GM21723 (cell line): ENCODE results near the gene SETBP1.

Experiments
- ATAC-seq: cut with Tn5 transposase; IDR thresholded peaks from one replicate; pipeline ENCODE4 v1.9.1; 2021; ENCODE audit warnings: mild to moderate bottlenecking, moderate library complexity; ENCODE audit not compliant: unreplicated experiment

SETBP1 gene

GRCh38 chr18:44837482-44838180 lies 156.9 kb downstream of the SETBP1 start:
- no peak for ATAC-seq

GRCh38 chr18:44838971-44839666 lies 158.4 kb downstream of the SETBP1 start:
- ATAC-seq: peak; percentile 99

- no peak for ATAC-seq
Measured at GRCh38 chr18:44840058-44840790, 159.5 kb downstream of the SETBP1 start.

- ATAC-seq: no peak
Measured at GRCh38 chr18:44841221-44841620, 160.5 kb downstream of the SETBP1 start.

GRCh38 chr18:44841752-44842587 lies 161.3 kb downstream of the SETBP1 start:
- no peak for ATAC-seq

GRCh38 chr18:44842588-44843412 lies 162.1 kb downstream of the SETBP1 start:
- no peak for ATAC-seq

GRCh38 chr18:44844486-44844885 lies 163.8 kb downstream of the SETBP1 start:
- no peak for ATAC-seq

GRCh38 chr18:44846450-44846849 lies 165.8 kb downstream of the SETBP1 start:
- no peak for ATAC-seq

GRCh38 chr18:44848644-44849335 lies 168.1 kb downstream of the SETBP1 start:
- no peak for ATAC-seq

- ATAC-seq: no peak
Measured at GRCh38 chr18:44849361-44849760, 168.7 kb downstream of the SETBP1 start.

GRCh38 chr18:44850001-44850400 lies 169.3 kb downstream of the SETBP1 start:
- ATAC-seq: no peak

GRCh38 chr18:44851856-44852621 lies 171.4 kb downstream of the SETBP1 start:
- ATAC-seq: no peak

- ATAC-seq: no peak
Measured at GRCh38 chr18:44852818-44853217, 172.1 kb downstream of the SETBP1 start.

GRCh38 chr18:44853430-44853829 lies 172.7 kb downstream of the SETBP1 start:
- no peak for ATAC-seq

GRCh38 chr18:44855681-44856080 lies 175.0 kb downstream of the SETBP1 start:
- ATAC-seq: no peak

GRCh38 chr18:44856157-44856556 lies 175.5 kb downstream of the SETBP1 start:
- no peak for ATAC-seq

- no peak for ATAC-seq
Measured at GRCh38 chr18:44857081-44857480, 176.4 kb downstream of the SETBP1 start.

GRCh38 chr18:44857744-44858491 lies 177.2 kb downstream of the SETBP1 start:
- ATAC-seq: no peak
